Right ventricle myocardium superior (tissue), 1 donor: ENCODE data around the gene SYT2. TPM values are rescaled to one million over a fixed set of nuclear protein-coding genes. Genes with fewer than 3 reads are reported as not detected.
A peak's percentile ranks its signal among the peaks of the same experiment; 100 is the strongest.
"Not testable (repeated sequence)": the region's sequence is repeated elsewhere in the genome, so short reads cannot be mapped to it uniquely, and the experiment has no call there.

Experiments
- ATAC-seq: fragments of 200-7000 bp; cut with Tn5 transposase; one replicate; pipeline ENCODE4 v1.9.1; 2020; ENCODE audit warnings: mild to moderate bottlenecking; ENCODE audit not compliant: poor library complexity
- DNase-seq: peaks from one replicate; pipeline ENCODE4 v3.0.0-alpha.2; 2020
- intact Hi-C: fragments of 100-400 bp; cut with DNase I; formaldehyde crosslinking; loops from one replicate; pipeline ENCODE4 v1.11.2; 2022
- total RNA-seq: library from RNA; stranded (reverse); fragmentation: NEBNext Ultra II Directional; extraction: Animal tissue kit (Norgen Biotek cat#: 25700); gene quantifications from one replicate; pipeline ENCODE4 v1.2.1, GENCODE V29; 2021
- donor health status: DM: no; HTN: yes; CAD: no; lungs with severe emphysema.

Gene SYT2
- total RNA-seq, 1 donor from 2014 or later = not detected

DNA sequence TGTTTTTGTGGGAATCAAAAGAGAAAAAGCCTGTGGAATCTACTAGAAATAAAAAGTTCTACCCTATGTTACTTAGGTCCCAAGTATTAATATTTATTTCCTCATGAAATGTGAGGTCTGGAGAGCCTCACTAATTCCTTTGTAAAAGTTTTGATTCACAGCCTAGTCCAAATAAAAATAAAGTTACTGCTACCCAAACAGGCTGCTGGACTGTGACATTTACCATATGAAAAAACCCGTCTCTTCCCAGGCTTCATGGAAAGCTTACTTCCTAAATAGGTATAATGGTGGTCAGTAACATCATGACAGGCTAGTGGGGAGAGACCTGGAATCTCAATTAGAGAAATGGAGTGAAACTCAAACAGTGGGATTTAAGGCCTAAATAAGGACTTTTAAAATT lies 160.2 kb downstream of the SYT2 start:
- intact Hi-C loops, ATAC-seq, DNase-seq: not testable (repeated sequence)

DNA sequence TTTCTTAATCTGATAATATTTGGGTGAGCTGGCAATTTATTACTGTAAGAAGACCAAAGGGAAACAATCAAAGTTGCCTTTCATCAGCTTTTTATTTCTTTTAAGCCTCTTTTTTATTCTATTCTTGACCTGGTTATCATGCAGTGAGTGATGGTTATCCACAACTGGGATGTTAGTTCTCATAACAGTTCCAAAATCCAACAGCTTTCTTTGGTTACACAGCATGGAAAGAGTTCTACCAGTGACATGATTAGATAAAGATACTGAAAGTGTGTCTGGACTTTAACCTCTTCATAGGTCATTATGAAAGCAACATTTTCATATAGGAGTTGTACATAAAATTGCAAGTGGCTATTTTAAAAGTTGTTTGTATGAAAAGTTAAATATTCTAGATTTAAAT lies 163.0 kb downstream of the SYT2 start:
- ATAC-seq (no peak), DNase-seq (no peak)
- intact Hi-C loops = no loop called here

DNA sequence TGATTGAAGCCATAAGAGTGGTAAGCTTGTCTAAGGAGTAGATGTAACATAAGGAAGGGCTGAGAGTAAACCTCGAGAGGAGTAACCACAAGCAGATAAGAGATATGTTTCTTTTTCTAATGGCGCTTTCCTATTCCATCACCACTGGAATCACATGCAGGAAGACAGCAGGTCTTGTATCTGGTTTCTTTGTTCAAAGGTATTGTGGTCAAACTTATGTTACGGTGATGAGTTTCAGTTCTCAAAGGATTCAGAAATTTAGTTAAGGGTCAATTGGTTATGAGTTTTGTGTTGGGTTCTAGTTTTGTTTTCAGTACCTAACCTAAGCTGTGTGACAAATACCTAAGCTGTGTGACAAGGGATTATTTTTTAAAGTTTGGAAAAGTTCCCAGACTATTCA lies 163.5 kb downstream of the SYT2 start:
- intact Hi-C loops = not testable (repeated sequence)
- peak; percentile 4 for ATAC-seq

DNA sequence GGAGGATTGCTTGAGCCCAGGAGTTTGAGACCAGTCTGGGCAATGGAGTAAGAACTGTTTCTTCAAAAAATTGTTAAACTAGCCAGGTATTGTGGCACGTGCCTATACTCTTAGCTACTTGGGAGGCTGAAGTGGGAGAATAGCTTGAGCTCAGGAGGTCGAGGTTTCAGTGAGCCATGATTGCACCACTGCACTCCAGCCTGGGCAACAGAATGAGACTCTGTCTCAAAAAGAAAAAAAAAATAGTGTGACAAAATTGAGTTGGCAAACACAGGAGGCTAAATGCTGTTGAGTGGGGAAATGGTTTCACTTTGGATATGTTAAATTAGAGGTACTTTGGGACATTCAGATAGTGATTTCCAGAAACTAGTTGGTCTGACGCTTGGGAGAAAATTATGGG lies 163.9 kb downstream of the SYT2 start:
- intact Hi-C loops, DNase-seq: not testable (repeated sequence)
- ATAC-seq = peak; percentile 11

More for the DNA sequence above, 163.5 kb downstream of the SYT2 start:
- not testable (repeated sequence) for DNase-seq

DNA sequence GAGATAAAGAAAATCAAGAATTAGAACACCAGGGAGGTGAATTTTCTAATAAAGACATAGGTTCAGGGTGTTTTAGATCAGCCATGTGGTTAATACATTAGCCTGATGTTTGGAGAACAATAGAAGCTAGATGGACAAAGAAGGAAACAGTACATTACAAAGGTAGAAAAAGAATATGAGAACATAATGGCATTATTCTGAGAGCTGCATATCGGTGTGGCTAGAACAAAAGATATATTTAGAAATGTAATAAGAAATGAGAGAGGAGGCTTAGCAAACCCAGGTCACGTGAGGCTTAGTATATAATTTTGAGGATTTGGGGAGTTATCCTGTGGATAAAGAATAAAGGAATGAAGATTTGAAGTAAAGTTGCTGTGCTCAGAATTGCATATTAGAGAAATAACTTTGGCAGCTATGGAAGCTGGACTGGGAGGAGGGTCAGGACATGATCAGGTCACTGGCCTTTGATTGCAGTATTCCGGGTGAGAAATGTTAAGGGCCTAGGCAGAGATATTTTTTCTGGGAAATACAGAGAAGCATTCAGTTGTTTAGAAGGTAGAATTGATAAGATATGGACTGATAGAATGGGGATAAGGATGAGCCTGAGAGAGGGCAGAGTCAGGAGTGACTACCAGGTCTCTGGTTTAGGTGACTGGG lies 164.5 kb downstream of the SYT2 start:
- ATAC-seq, DNase-seq, intact Hi-C loops: not testable (repeated sequence)

DNA sequence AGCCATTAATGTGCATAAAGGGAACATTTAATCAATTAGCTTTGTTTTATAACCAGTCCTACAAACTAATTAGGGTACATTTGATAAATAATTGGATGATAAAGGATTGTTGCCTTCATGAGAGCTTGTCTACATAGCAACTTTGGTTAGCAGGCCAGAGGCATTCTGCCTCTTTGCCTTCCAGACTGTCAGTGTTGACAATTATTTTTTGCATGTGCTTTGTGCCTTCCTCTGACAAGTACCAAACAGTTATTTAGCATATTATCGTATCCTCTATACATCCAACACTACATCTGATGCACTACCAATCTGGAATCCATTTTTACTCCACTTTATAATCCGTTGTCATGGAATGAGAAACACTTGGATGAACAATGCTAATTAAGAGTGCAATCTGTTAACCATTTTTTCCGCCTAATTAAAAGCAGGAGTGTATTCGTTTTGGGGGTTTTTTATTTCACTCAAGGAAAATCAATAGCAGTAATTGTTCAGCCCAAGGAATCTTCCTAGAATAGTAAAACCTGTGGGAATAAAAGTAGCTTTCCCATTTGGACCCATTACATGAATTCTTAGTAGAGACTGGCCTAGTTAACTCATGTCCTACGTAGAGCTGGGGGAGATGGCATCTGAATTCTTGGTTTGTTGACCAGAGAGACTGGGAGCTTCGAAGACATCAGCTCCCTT lies 165.3 kb downstream of the SYT2 start:
- ATAC-seq, intact Hi-C loops, DNase-seq: not testable (repeated sequence)

DNA sequence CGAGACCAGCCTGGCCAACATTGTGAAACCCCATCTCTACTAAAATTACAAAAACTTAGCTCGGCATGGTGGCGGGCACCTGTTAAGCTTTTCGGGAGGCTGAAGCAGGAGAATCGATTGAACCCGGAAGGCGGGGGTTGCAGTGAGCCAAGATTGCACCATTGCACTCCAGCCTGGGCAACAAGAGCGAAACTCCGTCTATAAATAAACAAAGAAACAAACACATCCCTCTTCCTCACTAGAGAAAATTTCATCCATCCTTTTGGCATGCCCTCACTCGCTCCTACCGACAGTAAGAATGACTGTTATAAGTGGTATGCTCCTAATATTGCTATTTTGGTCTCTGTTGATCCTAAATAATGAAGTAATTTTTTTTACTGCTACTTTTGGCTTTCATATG lies 166.7 kb downstream of the SYT2 start:
- intact Hi-C loops, DNase-seq: not testable (repeated sequence)
- peak; percentile 30 for ATAC-seq

DNA sequence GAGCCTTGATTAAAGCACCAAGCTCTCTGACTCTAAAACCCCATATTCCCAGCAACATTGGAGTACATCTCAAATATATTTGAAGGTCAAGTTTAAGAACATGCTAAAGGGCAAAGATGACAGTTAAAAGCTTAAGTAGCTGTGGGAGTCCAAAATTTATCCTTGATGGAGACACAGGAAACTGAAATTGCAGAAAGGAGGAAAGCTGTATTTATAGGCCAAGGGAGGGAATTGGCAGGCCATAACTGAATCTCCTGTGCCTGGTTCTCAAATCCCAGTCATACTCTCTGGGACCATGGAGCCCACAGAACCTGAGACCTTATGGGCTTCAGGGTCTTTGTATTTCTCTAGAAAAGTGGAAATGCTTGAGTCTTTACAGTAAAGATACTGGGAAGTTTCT lies 167.8 kb downstream of the SYT2 start:
- ATAC-seq, DNase-seq, intact Hi-C loops: not testable (repeated sequence)

DNA sequence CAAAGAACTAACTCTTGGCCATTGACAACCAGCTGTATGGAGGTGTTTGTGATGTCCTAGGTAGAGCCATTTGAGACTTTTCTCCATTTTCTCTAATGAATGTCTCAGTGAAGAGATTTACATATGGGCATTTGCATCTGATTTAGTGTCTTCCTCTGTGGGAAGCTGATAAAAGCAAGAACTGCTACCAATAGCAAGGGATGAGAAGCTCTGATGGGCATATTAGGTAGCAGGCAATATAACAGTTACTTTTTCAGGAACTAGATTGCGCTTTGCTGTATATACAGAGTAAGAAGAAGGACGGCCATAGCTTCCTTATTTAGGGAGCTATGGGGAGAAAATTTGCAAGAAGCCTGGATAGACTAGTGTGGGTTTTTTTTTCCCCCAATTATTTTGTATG lies 169.4 kb downstream of the SYT2 start:
- intact Hi-C loops, ATAC-seq, DNase-seq: not testable (repeated sequence)

Other genes with a start within 250 kb of the SYT2 start
- gene KDM5B, start 98.0 kb upstream of the SYT2 start, total RNA-seq = 11.9 TPM
- gene PCAT6, start 100.5 kb upstream of the SYT2 start, total RNA-seq = 1.0 TPM
- 4.5 TPM for gene RABIF, start 178.7 kb upstream of the SYT2 start, total RNA-seq
- gene KLHL12, start 216.8 kb upstream of the SYT2 start, total RNA-seq = 19.4 TPM
- gene ADIPOR1, start 247.9 kb upstream of the SYT2 start, total RNA-seq = 76.6 TPM